Vagina (tissue), 2 donors: ENCODE results near the gene PSMC1.

ENCODE experiments used
- CTCF ChIP-seq, 3 experiments: fragments of 450-650 bp in 2 of 3; fragments of 200-600 bp in 1 of 3; sonication (generic) in 1 of 3; IDR thresholded peaks; one replicate each; pipeline ENCODE4 v1.5.1; 2017 to 2019; ENCODE audit warnings: antibody characterized with exemption in 3 of 3, mild to moderate bottlenecking in 2 of 3, moderate library complexity in 2 of 3
- POLR2A ChIP-seq, 2 donors: fragments of 450-650 bp; IDR thresholded peaks; one replicate each; pipeline ENCODE4 v1.6.1; 2017; ENCODE audit warnings: antibody characterized with exemption in 2 of 2, mild to moderate bottlenecking in 2 of 2, moderate library complexity in 2 of 2

GRCh38 chr14:90290337-90291011 lies 34.1 kb downstream of the PSMC1 start:
- TF ChIP-seq CTCF (IDR thresholded peaks at IDR 0.05) = no peak
- TF ChIP-seq POLR2A (IDR thresholded peaks at IDR 0.05) = no peak
